Ramos (cell line): ENCODE results near the gene GHITM.

Source experiments
- in situ Hi-C: fragments of 300-500 bp; cut with MboI; formaldehyde crosslinking; loops from one replicate; pipeline ENCODE4 v1.14.3; 2022; ENCODE audit warnings: low sequenced_read_pairs; ENCODE audit not compliant: unreplicated experiment

Gene GHITM

DNA sequence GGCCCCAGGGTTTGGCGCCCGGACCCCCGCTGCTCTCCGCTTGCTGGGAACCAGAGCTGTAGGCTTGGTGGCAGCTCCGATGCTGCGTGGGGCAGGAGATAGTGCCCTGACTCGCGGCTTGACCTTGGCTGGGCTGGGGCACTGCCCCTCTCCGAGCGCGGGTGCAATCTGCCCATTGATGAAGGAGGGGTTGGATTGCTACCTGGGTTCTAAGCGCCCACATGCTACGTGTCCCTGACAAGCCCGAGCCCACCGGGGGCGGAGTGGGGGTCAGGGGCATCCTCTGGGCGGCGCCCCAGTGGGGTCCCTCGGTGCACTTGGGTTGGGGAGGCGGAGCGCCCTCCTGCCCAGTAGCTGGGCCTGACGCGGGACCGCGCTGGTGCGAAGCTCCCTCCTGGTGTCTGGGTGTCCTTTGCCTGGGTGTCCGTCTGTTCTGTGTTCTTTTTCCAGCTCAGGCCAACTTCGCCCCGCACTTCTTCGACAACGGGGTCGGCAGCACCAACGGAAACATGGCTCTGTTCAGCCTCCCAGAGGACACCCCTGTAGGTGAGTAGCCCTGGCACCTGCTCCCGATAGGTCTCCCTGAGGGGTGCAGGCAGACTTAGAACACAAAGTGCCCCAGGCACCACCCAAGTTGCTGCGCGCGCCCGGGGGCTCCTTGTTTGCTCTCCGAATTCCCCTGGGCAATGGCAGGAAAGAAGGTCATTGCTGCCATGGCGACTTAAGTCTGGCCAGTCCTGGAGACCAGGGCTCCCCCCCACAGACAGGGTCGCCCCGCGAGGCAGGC, 55.9 kb downstream of the GHITM start:
- in situ Hi-C loops = no loop called here

DNA sequence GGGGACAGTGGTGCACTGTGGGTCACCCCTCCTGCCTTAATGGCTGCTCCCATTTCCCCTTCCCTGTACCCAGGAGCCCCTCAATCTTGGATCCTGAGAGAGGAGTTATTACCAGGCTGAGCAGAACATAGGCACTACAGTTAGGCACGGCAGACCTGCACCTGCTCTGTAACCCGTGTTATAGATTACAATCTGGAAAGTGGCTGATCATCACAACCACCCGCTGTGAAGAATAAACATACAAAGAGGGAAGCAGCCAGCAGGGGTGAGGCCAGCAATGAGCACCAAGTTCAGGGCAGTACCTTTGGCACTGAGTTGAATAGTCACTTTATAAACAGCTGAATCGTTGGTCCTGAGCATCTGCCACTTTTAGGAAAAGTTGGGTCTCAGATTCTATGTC, 56.8 kb downstream of the GHITM start:
- in situ Hi-C loops = no loop called here

DNA sequence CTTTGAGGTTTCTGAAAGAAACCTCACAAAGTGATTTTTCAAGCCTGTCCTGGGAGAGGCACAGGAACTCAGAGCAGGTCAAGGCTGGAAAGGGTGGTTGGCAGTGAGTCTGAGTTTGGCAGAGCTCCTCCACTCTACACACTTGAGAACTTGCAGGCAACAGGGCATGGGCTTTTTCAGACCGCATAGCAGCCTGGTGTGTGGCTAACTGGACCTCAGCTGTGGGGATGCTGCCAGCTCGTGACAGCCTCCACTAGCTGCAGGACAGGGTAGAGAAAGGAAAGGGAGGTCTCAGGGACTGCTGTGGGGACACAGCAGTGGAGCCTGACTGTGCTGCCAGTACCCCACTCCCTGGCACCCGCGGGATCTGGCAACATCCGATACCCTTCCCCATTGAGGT, 57.6 kb downstream of the GHITM start:
- in situ Hi-C loops = no loop called here

DNA sequence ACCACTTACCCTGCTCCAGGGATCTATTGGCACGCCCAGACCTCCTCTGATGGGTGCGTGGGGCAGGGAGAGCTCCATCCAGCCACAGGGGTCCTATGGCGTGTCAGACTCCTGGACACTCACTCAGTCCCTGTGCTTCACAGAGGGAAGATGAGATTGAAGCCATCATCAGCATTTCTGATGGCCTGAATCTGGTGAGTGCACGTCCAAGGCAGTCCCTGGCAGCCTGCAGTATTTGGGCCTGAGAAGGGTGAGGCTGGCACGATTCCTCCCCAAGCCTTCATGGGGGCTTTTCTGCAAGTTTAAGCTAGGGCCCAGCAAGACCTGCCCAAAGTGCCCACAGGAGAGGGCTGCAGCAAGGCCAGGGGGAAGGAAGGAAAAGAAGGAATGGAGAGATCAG, 58.3 kb downstream of the GHITM start:
- in situ Hi-C loops = no loop called here

DNA sequence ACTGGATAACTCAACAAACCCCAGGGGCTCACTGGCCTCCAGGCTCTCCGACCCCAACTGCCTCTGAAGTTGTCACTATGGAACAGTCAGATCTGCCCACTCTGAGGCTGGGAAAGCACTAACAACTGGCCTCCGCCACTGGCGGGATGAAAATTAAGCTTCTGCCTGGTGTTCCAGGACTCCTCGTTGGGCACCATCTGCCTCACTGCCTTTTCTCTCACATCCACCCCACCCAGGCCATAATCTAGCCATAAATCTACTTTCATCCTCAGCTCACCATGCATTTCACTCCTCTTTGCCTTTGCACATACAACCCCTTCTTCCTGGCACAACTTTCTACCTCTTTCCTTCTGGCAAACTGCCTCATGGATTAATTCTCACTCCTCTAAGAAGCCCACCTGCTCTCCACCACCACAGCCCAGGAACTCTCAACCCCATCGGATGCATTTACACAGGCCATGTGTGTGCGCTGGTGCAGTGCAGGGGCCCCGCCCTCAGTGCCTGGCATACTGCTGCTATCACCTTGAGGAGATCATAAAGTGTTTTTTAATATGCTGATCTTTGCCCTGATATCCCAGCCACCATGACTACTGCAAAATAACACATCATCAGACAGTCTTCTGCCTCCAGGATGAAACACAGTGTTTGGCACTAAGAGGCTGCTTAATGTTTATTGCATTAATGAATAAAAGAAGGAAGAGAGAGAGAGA, 59.1 kb downstream of the GHITM start:
- in situ Hi-C loops = no loop called here

DNA sequence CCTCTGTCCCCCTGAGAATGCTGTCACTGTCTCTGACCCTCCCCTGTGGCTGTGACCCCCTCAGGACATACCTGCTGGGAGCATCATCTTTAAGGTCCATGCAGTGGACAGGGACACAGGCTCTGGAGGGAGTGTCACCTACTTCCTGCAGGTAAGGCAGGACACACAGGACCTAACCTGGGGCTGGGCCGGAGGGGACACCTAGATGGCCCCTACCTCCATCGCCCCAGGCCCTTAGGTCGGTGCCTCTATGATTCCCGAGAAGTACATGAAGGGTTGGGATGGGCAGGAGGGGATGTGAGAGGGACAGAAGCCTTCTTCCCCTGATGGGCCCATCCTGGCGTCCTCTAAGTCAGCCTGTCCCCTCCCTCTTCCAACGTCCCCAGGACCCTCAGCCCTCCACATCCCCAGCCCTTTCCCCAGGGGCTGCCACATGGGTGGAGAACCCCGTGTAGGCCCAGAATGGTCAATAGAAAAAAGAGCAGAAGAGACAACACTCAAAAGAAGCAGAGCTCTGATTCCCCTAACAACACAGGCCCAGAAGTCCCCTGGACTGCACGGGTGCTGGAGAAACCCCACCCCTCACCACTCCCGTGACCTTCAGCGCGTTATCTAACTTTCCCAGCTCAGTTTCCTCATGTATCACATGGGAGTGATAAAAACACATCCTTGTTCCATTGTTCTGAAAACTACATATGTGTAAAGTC, 61.4 kb downstream of the GHITM start:
- in situ Hi-C loops = no loop called here

DNA sequence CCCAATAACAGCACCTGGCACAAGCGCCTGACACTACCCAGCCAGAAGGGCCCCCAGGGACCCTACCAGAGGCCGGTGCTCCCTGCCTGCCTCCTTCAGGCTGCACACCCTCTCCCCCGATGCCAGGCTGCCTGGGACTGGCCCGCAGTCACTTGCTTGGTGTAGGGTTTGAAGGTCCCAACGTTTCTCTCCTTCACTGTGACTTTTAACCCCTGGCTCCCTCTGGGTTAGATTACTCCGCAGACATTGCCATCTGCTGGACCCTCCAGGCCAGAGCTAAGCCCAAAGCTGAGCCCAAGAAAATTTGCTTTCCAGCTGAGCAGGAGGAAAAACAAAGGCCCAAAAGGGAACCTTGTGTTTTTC, 61.9 kb downstream of the GHITM start:
- in situ Hi-C loops = no loop called here

DNA sequence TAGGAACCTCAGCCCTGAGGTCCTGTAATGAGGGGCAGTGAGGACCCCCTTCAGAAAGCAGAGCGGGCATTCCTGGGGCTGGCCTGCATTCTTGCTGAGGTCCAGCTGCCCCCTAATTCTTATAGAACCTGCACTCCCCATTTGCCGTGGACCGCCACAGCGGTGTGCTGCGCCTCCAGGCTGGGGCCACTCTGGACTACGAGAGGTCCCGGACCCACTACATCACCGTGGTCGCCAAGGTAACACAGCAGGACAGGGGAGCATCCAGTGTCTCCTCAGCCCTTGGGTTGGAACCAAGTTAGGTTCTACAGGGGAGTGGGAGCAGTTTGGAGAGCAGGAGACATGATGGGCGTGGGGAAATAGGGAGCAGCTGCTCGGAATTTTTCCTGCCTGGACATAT, 62.4 kb downstream of the GHITM start:
- in situ Hi-C loops = no loop called here

DNA sequence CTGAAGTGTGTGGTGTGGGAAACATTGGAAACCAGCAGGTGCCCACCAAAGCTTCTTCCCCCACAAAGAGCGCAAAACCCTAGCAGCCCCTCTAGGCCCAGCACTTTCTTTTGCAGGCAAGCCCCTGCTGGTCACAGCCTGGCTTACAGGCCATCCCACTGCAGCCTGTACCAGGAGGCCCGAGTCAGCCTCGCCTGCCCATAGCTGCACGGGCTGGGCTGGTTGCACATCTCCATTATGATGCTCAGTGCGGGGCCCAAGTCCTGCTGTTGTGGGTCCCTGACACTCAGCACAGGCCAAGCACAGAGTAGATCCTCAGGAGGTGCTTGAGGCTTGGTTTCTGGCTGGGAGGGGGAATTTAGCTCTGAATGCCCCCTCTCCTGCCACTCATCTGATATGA, 63.0 kb downstream of the GHITM start:
- in situ Hi-C loops = no loop called here
